SK-N-SH (cell line): ENCODE data around the gene SCN4A. TPM values are rescaled to one million over a fixed set of nuclear protein-coding genes. Genes with fewer than 3 reads are reported as not detected.
A peak's percentile ranks its signal among the peaks of the same experiment; 100 is the strongest.

Experiments
- CTCF ChIA-PET: fragments of 300-600, 350-600 bp; formaldehyde crosslinking; extraction: SDS; loops from one replicate; lab custom pipeline; 2021; lab: Yijun Ruan, JAX
- POLR2A ChIA-PET: fragments of 350-600 bp; sonication (Branson Sonifier 250); formaldehyde crosslinking; extraction: SDS; loops from one replicate; lab custom pipeline; 2020; ENCODE audit warnings: antibody characterized with exemption, inconsistent platforms; lab: Yijun Ruan, JAX
- DNase-seq: peaks from one replicate; pipeline ENCODE4 v3.0.0; 2012
- H2AFZ ChIP-seq: fragments of 200-600 bp; sonication (generic); 2 replicates; pipeline ENCODE4 v1.8.1; 2016; ENCODE audit warnings: antibody characterized with exemption, mild to moderate bottlenecking, low read depth
- H3F3A ChIP-seq: fragments of 200-600 bp; sonication (generic); replicated peaks from 2 replicates; pipeline ENCODE3; 2016; ENCODE audit warnings: antibody characterized with exemption, mild to moderate bottlenecking; ENCODE audit not compliant: insufficient read depth
- H3K27ac ChIP-seq, 2 experiments: fragments of 200-500 bp in 1 of 2; fragments of 200-600 bp in 1 of 2; sonication (Bioruptor generic) in 1 of 2; sonication (generic), shearing (Covaris generic) in 1 of 2; 2 replicates each; pipeline versions ENCODE4 v1.5.1 to v1.6.1; 2014 to 2016; ENCODE audit warnings: low read depth in 2 of 2, inconsistent platforms in 1 of 2, low read length in 1 of 2, mild to moderate bottlenecking in 1 of 2, mixed read lengths in 1 of 2
- H3K27me3 ChIP-seq: fragments of 200-600 bp; sonication (generic), shearing (Covaris generic); 2 replicates; pipeline ENCODE4 v1.6.1; 2016; ENCODE audit warnings: mixed run types; ENCODE audit not compliant: insufficient read depth
- H3K36me3 ChIP-seq, 2 experiments: fragments of 200-500 bp in 1 of 2; fragments of 200-600 bp in 1 of 2; sonication (Bioruptor generic) in 1 of 2; sonication (generic) in 1 of 2; replicated peaks in 1 of 2; 2 replicates each; pipeline versions ENCODE3 to v1.5.1; 2014 to 2016; ENCODE audit warnings: low read length in 1 of 2, mild to moderate bottlenecking in 1 of 2; ENCODE audit not compliant: insufficient read depth in 2 of 2, control insufficient read depth in 1 of 2
- H3K4me1 ChIP-seq, 2 experiments: fragments of 200-500 bp in 1 of 2; fragments of 200-600 bp in 1 of 2; sonication (Bioruptor generic) in 1 of 2; sonication (generic), shearing (Covaris generic) in 1 of 2; 2 replicates each; pipeline versions ENCODE4 v1.5.1 to v1.6.1; 2014 to 2016; ENCODE audit warnings: low read depth in 1 of 2, low read length in 1 of 2, mixed run types in 1 of 2; ENCODE audit not compliant: insufficient read depth in 2 of 2, control insufficient read depth in 1 of 2
- H3K4me2 ChIP-seq: fragments of 200-600 bp; sonication (generic), shearing (Covaris generic); 2 replicates; pipeline ENCODE4 v1.6.1; 2017; ENCODE audit warnings: mixed run types
- H3K4me3 ChIP-seq, 2 experiments: fragments of 200-500 bp in 1 of 2; fragments of 200-600 bp in 1 of 2; sonication (Bioruptor generic) in 1 of 2; sonication (generic), shearing (Covaris generic) in 1 of 2; 2 replicates each; pipeline versions ENCODE4 v1.5.1 to v1.8.1; 2014 to 2016; ENCODE audit warnings: low read depth in 2 of 2, inconsistent platforms in 1 of 2, low read length in 1 of 2, mild to moderate bottlenecking in 1 of 2, mixed read lengths in 1 of 2, moderate library complexity in 1 of 2
- H3K79me2 ChIP-seq: fragments of 200-600 bp; sonication (generic); 2 replicates; pipeline ENCODE4 v1.8.1; 2017; ENCODE audit warnings: mild to moderate bottlenecking; ENCODE audit not compliant: insufficient read depth
- H3K9ac ChIP-seq: fragments of 200-600 bp; sonication (generic); 2 replicates; pipeline ENCODE4 v1.6.1; 2017; ENCODE audit warnings: mixed run types
- H3K9me2 ChIP-seq: fragments of 200-600 bp; sonication (generic); 2 replicates; pipeline ENCODE4 v1.6.1; 2017; ENCODE audit warnings: mixed run types
- H3K9me3 ChIP-seq: fragments of 200-600 bp; sonication (generic); 2 replicates; pipeline ENCODE4 v1.6.1; 2017; ENCODE audit warnings: mixed run types, mild to moderate bottlenecking, moderate library complexity
- H4K20me1 ChIP-seq: fragments of 200-600 bp; sonication (generic); 2 replicates; pipeline ENCODE4 v1.6.1; 2017; ENCODE audit warnings: mild to moderate bottlenecking, mixed run types; ENCODE audit not compliant: insufficient read depth
- FOSL2 ChIP-seq: IDR thresholded peaks from 2 replicates; pipeline ENCODE4 v1.4.0; 2012; ENCODE audit warnings: low read depth, mild to moderate bottlenecking, moderate library complexity, borderline replicate concordance
- MAX ChIP-seq: IDR thresholded peaks from 2 replicates; pipeline ENCODE4 v1.4.0; 2012; ENCODE audit warnings: low read depth
- MEF2A ChIP-seq: IDR thresholded peaks from 2 replicates; pipeline ENCODE4 v1.4.0; 2012; ENCODE audit warnings: low read depth, borderline replicate concordance
- NRF1 ChIP-seq: IDR thresholded peaks from 2 replicates; pipeline ENCODE4 v1.6.1; 2012; ENCODE audit warnings: low read depth, mild to moderate bottlenecking, low read length
- RFX5 ChIP-seq: IDR thresholded peaks from 2 replicates; pipeline ENCODE4 v1.6.1; 2012; ENCODE audit warnings: mild to moderate bottlenecking, improper control_type of control experiment, low read length
- SMC3 ChIP-seq: IDR thresholded peaks from 2 replicates; pipeline ENCODE4 v1.6.1; 2012; ENCODE audit warnings: low read depth, low read length, improper control_type of control experiment
- TAF1 ChIP-seq: IDR thresholded peaks from 2 replicates; pipeline ENCODE4 v1.6.1; 2012; ENCODE audit warnings: low read depth, mild to moderate bottlenecking, low read length, moderate library complexity, borderline replicate concordance
- TCF12 ChIP-seq: IDR thresholded peaks from 2 replicates; pipeline ENCODE4 v1.4.0; 2012
- TEAD4 ChIP-seq: IDR thresholded peaks from 2 replicates; pipeline ENCODE4 v1.4.0; 2012; ENCODE audit warnings: mild to moderate bottlenecking, borderline replicate concordance; ENCODE audit not compliant: insufficient read depth
- USF1 ChIP-seq: IDR thresholded peaks from 2 replicates; pipeline ENCODE4 v1.4.0; 2012; ENCODE audit warnings: low read depth, borderline replicate concordance
- USF2 ChIP-seq: fragments of 150-350 bp; IDR thresholded peaks from 2 replicates; pipeline ENCODE4 v1.6.1; 2017; ENCODE audit warnings: antibody characterized with exemption, low read length, low read depth, borderline replicate concordance
- WGBS: methylation state at CpG from one replicate; pipeline ENCODE4 v1.1.6; 2017; ENCODE audit warnings: low lambda C conversion rate; 5-methylcytosine and 5-hydroxymethylcytosine counted together
- polyA plus RNA-seq, 3 experiments: library from polyadenylated mRNA; depleted of rRNA; stranded (reverse); fragments of >200 nt; gene quantifications; 2 replicates each; pipeline ENCODE4 v1.2.3, GENCODE V29; 2012
- TF ChIP-seq, protein P1 (sequence below): IDR thresholded peaks from 2 replicates; pipeline ENCODE4; 2012
- TF ChIP-seq, protein P2 (sequence below): IDR thresholded peaks from 2 replicates; pipeline ENCODE4 v1.4.0; 2012; ENCODE audit warnings: low read depth, borderline replicate concordance

SCN4A gene
- polyA plus RNA-seq, 1 of the 3 experiments (the other 2 are of a cell fraction): not detected

DNA sequence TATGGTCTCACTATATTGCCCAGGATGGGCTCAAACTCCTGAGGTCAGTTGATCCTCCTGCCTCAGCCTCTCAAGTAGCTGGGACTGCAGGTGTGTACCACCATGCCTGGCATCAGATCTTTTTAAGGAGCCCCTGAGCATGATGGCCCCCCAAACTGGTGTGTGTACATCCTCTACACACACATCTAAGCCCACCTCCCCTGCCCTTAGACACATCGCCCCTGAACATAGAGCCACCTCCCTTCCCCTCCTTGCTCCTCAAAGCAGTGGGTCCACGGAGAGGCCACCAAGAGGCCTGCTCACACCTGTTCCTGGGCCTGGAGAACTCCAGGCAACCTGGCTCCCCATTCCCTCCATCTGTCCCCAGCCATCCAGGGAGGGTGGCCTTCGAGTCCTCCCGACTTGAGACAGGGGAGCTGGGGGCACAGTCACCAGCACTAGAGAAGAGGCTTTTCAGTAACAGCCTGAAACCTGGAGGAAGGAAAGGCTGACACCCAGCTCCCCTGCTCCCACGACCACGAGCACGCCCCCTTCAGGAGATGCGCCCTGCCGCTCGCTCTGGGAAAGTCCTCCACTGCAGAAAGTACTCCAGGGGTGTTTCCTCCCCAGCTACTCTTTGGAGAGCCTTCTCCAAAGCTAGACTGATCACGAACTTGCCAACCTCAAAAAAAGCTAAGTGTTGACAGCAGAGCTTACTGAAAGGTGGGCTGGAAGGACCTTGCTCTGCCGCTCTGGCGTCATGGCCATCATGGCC is 12.8 kb upstream of the SCN4A start:
- POLR2A ChIA-PET: no interaction called here
- Histone ChIP-seq H3K4me1 (peaks cover 0 to under 1% of the 10 kb centered on the region in 2 experiments; a peak in 1 of 4 replicates), H4K20me1 (no peaks in the 10 kb centered on the region), H3K36me3 (no peaks in the 10 kb centered on the region), H3K9ac (no peak overlapping the region), H3K9me2 (no peaks in the 10 kb centered on the region), H3K27me3 (no peaks in the 10 kb centered on the region; the same call in 1 of the 2 replicates), H3F3A (no peaks in the 10 kb centered on the region), H3K9me3 (no peaks in the 10 kb centered on the region), H3K27ac (no peak overlapping the region), H3K4me3 (no peak overlapping the region), H3K4me2 (no peak overlapping the region), H2AFZ (no peak overlapping the region)
- CTCF ChIA-PET: interaction anchor here (0.8 to 2.7 kb wide), 10 partner anchors 18 to 148 kb away, joined by 3 to 22 read pairs (median 4); partner anchors contain the start of gene GH1
- no peak for TF ChIP-seq RFX5
- no peak for TF ChIP-seq MEF2A
- TF ChIP-seq TEAD4: no peak
- no peak for TF ChIP-seq MAX
- no peak for TF ChIP-seq SMC3
- TF ChIP-seq, all 33 proteins: peak for 0
- no peak for DNase-seq
- no peaks in the 10 kb centered on the region for H3K79me2 ChIP-seq
- 89% methylated on average over 13 of the region's 13 CpGs for WGBS

DNA sequence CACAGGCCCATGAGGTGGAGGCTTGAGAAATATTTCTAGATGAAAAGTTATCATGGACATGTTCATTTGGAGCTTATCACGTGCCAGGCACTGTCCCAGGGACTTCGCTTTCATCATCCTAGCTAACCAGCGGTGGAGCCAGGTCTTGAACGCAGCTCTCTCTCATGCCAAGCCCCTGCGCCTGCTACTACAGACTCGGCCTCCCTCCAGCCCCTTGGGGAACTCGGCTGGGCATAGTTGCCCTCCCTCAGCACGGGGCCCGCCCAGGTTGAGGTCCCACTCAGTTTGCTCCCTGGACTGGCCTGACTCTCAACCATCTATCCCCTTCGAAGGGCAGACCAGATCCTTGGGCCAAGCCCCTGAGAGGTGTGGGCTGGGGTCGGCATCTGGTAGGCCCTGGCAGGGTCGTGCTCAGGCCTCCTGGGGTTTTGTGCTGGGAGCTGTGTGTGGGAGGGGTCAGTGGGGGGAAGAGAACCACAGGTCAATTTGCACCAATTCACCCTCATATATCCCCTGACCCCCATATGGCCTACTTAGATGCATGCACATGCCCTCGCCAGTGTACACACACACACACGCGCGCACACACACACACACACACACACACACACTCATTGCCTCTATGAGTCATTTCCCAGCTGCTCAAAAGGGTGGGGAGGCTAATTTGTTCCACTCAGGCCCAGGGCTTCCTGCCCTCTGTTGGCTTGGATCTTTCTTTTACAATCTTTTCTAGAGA is 12.1 kb upstream of the SCN4A start:
- Histone ChIP-seq H3K27ac (no peak overlapping the region), H3F3A (no peaks in the 10 kb centered on the region), H3K4me2 (no peak overlapping the region), H3K4me3 (no peak overlapping the region), H3K9ac (no peak overlapping the region), H3K36me3 (no peaks in the 10 kb centered on the region), H3K79me2 (no peaks in the 10 kb centered on the region), H2AFZ (no peak overlapping the region), H3K27me3 (no peaks in the 10 kb centered on the region), H3K9me3 (no peaks in the 10 kb centered on the region), H4K20me1 (no peaks in the 10 kb centered on the region), H3K9me2 (no peaks in the 10 kb centered on the region), H3K4me1 (peaks cover 0 to 4% of the 10 kb centered on the region in 2 experiments; a peak in 1 of 4 replicates)
- CTCF ChIA-PET: interaction anchor here (0.8 to 2.7 kb wide), 15 partner anchors 10 to 297 kb away, joined by 3 to 22 read pairs (median 4); partner anchors contain the start of genes CSHL1 and GH1
- TF ChIP-seq USF1 (peak; percentile 41; the same call in 1 of the 2 replicates), USF2 (no peak), MEF2A (no peak), TCF12 (peak; percentile 68), TAF1 (no peak), FOSL2 (peak; percentile 96), MAX (peak; percentile 46; the same call in 1 of the 2 replicates), NRF1 (0 out of 2 replicates have a peak, but pooled peaks have one; percentile 14)
- TF ChIP-seq, protein P1, sequence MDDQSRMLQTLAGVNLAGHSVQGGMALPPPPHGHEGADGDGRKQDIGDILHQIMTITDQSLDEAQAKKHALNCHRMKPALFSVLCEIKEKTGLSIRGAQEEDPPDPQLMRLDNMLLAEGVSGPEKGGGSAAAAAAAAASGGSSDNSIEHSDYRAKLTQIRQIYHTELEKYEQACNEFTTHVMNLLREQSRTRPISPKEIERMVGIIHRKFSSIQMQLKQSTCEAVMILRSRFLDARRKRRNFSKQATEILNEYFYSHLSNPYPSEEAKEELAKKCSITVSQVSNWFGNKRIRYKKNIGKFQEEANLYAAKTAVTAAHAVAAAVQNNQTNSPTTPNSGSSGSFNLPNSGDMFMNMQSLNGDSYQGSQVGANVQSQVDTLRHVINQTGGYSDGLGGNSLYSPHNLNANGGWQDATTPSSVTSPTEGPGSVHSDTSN: peak; percentile 24; the same call in 1 of the 2 replicates
- TF ChIP-seq, protein P2, sequence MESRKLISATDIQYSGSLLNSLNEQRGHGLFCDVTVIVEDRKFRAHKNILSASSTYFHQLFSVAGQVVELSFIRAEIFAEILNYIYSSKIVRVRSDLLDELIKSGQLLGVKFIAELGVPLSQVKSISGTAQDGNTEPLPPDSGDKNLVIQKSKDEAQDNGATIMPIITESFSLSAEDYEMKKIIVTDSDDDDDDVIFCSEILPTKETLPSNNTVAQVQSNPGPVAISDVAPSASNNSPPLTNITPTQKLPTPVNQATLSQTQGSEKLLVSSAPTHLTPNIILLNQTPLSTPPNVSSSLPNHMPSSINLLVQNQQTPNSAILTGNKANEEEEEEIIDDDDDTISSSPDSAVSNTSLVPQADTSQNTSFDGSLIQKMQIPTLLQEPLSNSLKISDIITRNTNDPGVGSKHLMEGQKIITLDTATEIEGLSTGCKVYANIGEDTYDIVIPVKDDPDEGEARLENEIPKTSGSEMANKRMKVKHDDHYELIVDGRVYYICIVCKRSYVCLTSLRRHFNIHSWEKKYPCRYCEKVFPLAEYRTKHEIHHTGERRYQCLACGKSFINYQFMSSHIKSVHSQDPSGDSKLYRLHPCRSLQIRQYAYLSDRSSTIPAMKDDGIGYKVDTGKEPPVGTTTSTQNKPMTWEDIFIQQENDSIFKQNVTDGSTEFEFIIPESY: peak; percentile 48; the same call in 1 of the 2 replicates
- POLR2A ChIA-PET: interaction anchor here (0.7 kb wide), 1 partner anchor 9 kb away, joined by 3 read pairs; no protein-coding TSS in a partner anchor
- 91% methylated on average over 16 of the region's 16 CpGs for WGBS
- no peak for DNase-seq
